Uterus (tissue), 4 donors: ENCODE results near the gene CDH15. TPM values are rescaled to one million over a fixed set of nuclear protein-coding genes. Genes with fewer than 3 reads are reported as not detected.

ENCODE experiments used
- DNase-seq, 2 donors: peaks; one replicate each; pipeline ENCODE4 v3.0.0-alpha.2; 2019 to 2020
- H3K27ac ChIP-seq, 2 donors: fragments of 200-600 bp; sonication (generic); 1 replicate in 1 of 2; 2 replicates in 1 of 2; pipeline ENCODE4 v1.5.1; 2016 to 2018
- H3K27me3 ChIP-seq, 2 donors: fragments of 200-600 bp; sonication (generic); one replicate each; pipeline ENCODE4 v1.5.1; 2018 to 2019; ENCODE audit warnings: control low read depth in 1 of 2
- H3K36me3 ChIP-seq, 2 donors: fragments of 200-600 bp; sonication (generic); one replicate each; pipeline ENCODE4 v1.5.1; 2019; ENCODE audit warnings: control low read depth in 1 of 2
- H3K4me1 ChIP-seq, 2 donors: fragments of 200-600 bp; sonication (generic); one replicate each; pipeline ENCODE4 v1.5.1; 2018 to 2019; ENCODE audit warnings: control low read depth in 1 of 2
- H3K4me3 ChIP-seq, 2 donors: fragments of 200-600 bp; sonication (generic); 1 replicate in 1 of 2; 2 replicates in 1 of 2; pipeline ENCODE4 v1.5.1; 2018 to 2019; ENCODE audit warnings: mild to moderate bottlenecking in 1 of 2
- H3K9me3 ChIP-seq, 2 donors: fragments of 200-600 bp; sonication (generic); one replicate each; pipeline ENCODE4 v1.5.1; 2019; ENCODE audit warnings: control low read depth in 1 of 2
- CTCF ChIP-seq, 4 experiments: fragments of 200-600 bp in 2 of 4; fragments of 450-650 bp in 2 of 4; sonication (generic) in 2 of 4; IDR thresholded peaks; one replicate each; pipeline ENCODE4 v1.5.1; 2016 to 2019; ENCODE audit warnings: antibody characterized with exemption in 4 of 4, mild to moderate bottlenecking in 2 of 4, moderate library complexity in 1 of 4
- POLR2A ChIP-seq, 2 donors: fragments of 450-650 bp; IDR thresholded peaks; one replicate each; pipeline ENCODE4 v1.6.1; 2016; ENCODE audit warnings: antibody characterized with exemption in 2 of 2, mild to moderate bottlenecking in 1 of 2, moderate library complexity in 1 of 2
- intact Hi-C: fragments of 100-400 bp; cut with DNase I; formaldehyde crosslinking; loops from one replicate; pipeline ENCODE4 v1.15.1; 2023; ENCODE audit warnings: low total_unique reads
- total RNA-seq, 4 donors: library from RNA; depleted of rRNA in 3 of 4; stranded (reverse); fragments of >200 nt in 3 of 4; gene quantifications; one replicate each; pipeline versions ENCODE4 v1.1.0 to v1.2.4, GENCODE V29; 2014 to 2023
- donor health status: DM: yes; HTN: yes; CAD: no.

CDH15 gene
- total RNA-seq, 4 donors from 2014 or later: 0.21 TPM; not detected in 3

GRCh38 chr16:89129378-89129777, 42.2 kb upstream of the CDH15 start:
- no peak overlapping the region for H3K4me3 ChIP-seq
- H3K27me3 ChIP-seq: no peaks in the 10 kb centered on the region
- intact Hi-C loops: no loop called here
- DNase-seq: no peak
- TF ChIP-seq POLR2A (IDR thresholded peaks at IDR 0.05) (no peak), CTCF (IDR thresholded peaks at IDR 0.05) (no peak)
- no peak overlapping the region for H3K27ac ChIP-seq
- H3K9me3 ChIP-seq: no peaks in the 10 kb centered on the region
- no peaks in the 10 kb centered on the region for H3K36me3 ChIP-seq
- no peaks in the 10 kb centered on the region for H3K4me1 ChIP-seq

GRCh38 chr16:89130448-89130847, 41.1 kb upstream of the CDH15 start:
- Histone ChIP-seq H3K4me1 (no peaks in the 10 kb centered on the region), H3K9me3 (no peaks in the 10 kb centered on the region), H3K4me3 (no peak overlapping the region), H3K27me3 (no peaks in the 10 kb centered on the region), H3K27ac (no peak overlapping the region), H3K36me3 (no peaks in the 10 kb centered on the region)
- intact Hi-C loops: no loop called here
- DNase-seq: no peak
- TF ChIP-seq POLR2A (IDR thresholded peaks at IDR 0.05) (no peak), CTCF (IDR thresholded peaks at IDR 0.05) (no peak)

GRCh38 chr16:89131783-89132182, 39.8 kb upstream of the CDH15 start:
- Histone ChIP-seq H3K27ac (no peak overlapping the region), H3K27me3 (no peaks in the 10 kb centered on the region), H3K4me3 (no peak overlapping the region), H3K4me1 (no peaks in the 10 kb centered on the region), H3K9me3 (no peaks in the 10 kb centered on the region), H3K36me3 (no peaks in the 10 kb centered on the region)
- intact Hi-C loops: no loop called here
- TF ChIP-seq POLR2A (IDR thresholded peaks at IDR 0.05) (no peak), CTCF (IDR thresholded peaks at IDR 0.05) (no peak)
- no peak for DNase-seq

GRCh38 chr16:89132194-89133005, 39.1 kb upstream of the CDH15 start:
- no peaks in the 10 kb centered on the region for H3K4me1 ChIP-seq
- no peak for TF ChIP-seq POLR2A (IDR thresholded peaks at IDR 0.05)
- H3K36me3 ChIP-seq: no peaks in the 10 kb centered on the region
- no peak for DNase-seq
- no peaks in the 10 kb centered on the region for H3K9me3 ChIP-seq
- H3K27me3 ChIP-seq: no peaks in the 10 kb centered on the region
- H3K27ac ChIP-seq: no peak overlapping the region
- H3K4me3 ChIP-seq: no peak overlapping the region
- intact Hi-C loops: no loop called here

GRCh38 chr16:89133457-89134127, 38.0 kb upstream of the CDH15 start:
- Histone ChIP-seq H3K27me3 (no peaks in the 10 kb centered on the region), H3K36me3 (no peaks in the 10 kb centered on the region), H3K9me3 (no peaks in the 10 kb centered on the region), H3K27ac (no peak overlapping the region), H3K4me1 (no peaks in the 10 kb centered on the region), H3K4me3 (no peak overlapping the region)
- intact Hi-C loops: no loop called here
- TF ChIP-seq POLR2A (IDR thresholded peaks at IDR 0.05) (no peak), CTCF (IDR thresholded peaks at IDR 0.05) (no peak)
- no peak for DNase-seq
